OCI-M2 (cell line): Measurements from ENCODE around the gene PAPOLB.

Experiments
- DNase-seq: peaks from one replicate; lab custom pipeline; 2025; ENCODE audit not compliant: unreplicated experiment; lab: John Stamatoyannopoulos, UW

PAPOLB gene

DNA sequence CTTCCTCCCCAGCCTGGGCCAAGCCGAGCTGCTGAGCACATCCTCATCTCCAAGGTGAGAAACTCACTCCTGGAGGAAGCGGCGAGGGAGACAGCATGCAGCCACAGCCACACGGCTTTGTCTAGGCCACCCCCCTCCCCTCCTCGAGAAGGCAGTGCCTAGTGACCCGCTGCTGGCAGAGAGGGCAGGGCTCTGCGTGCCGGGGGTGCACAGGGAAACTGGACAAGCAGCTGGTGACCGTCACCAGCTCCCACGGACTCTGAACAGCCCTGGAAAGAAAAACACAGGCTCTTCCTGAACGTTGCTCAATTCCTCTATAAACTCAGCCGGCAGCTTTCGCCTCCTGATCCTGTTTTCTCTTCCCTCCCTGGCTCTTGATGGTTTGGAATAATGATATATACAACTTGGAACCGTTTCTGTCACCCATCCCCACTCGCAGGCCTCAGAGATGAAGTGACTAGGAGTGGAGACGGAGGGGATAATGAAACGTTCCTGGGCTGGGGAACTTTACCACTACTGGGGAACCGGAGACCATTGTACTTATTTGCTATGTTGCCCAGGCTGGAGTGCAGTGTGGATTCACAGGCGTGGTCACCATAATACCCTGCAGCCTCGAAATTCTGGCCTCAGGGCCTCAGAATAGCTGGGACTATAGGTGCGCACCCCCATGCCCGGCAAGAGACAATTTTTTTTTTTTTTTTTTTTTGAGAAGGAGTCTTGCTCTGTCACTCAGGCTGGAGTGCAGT is 19.3 kb downstream of the PAPOLB start:
- no peak for DNase-seq

DNA sequence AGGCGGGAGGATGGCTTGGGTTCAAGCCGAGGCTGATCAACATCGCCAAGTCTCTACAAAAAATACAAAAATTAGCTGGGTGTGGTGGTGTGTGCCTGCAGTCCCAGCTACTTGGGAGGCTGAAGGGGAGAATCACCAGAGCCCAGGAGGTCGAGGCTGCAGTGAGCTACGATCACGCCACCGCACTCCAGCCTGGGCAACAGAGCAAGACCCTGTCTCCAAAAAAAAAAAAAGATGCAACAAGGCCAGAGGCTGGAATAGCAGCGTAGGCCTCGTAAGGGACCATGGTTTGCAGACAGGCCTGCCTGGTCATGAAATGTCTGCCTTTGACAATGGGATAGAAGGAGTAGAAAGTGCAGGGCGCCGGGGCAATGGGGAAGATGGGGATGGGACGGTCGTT is 20.0 kb downstream of the PAPOLB start:
- DNase-seq = no peak

DNA sequence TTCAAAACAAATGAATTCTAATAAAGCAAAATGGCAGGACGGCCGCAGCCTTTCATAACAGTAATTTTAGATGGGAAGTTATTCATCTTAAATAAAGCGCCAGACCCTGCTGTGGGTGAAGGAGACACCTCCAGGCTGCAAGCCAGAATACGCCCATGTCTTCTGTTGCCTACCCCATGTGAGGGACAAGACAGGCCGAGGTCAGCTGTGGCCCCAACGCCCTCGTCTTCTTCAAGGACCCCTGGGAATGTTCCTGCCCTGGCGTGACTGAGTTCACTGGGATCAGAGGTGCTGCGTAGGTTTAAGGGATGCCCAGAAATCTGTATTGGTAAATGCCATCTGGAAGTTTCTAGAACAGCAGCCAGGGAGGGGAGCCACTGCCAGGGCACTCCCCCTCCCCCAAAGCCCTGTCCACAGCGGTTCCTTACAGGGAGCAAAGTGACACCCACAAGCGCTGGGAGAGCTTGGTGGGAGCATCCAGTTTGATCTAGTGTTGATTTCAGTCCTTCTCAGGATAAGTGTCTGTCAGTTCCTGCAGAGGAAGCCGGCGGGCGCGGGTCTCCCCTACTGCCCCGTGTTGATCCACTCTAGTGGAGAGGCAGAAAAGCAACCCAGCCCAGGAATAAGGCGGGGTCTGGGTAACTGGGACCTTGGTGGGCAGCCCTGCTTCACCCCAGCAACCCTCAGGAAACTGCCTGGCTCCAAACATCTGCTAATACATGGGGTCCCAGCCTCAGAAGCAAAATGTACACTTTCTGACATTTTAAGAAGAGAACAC is 20.6 kb downstream of the PAPOLB start:
- no peak for DNase-seq

DNA sequence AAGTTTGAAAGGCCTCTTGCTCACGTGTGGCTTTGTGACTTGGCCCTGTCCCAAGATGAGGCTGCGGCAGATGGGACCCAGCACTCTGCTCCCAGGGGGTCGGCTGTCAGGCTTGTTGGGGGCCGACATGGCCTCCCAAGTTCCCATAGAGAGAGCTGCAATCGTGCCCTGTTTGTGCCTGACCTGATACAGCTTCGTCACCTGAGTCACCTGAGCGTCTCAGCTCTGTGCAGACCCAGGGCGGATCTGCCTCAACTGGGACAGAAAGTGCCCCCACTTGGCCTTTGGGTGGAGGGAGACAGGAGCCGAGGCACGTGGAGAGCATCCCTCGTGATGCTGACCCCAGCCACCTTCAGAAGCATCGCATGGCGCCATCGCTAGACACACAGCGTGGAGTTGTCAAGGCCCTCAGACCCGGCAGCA is 21.7 kb downstream of the PAPOLB start:
- DNase-seq = no peak

DNA sequence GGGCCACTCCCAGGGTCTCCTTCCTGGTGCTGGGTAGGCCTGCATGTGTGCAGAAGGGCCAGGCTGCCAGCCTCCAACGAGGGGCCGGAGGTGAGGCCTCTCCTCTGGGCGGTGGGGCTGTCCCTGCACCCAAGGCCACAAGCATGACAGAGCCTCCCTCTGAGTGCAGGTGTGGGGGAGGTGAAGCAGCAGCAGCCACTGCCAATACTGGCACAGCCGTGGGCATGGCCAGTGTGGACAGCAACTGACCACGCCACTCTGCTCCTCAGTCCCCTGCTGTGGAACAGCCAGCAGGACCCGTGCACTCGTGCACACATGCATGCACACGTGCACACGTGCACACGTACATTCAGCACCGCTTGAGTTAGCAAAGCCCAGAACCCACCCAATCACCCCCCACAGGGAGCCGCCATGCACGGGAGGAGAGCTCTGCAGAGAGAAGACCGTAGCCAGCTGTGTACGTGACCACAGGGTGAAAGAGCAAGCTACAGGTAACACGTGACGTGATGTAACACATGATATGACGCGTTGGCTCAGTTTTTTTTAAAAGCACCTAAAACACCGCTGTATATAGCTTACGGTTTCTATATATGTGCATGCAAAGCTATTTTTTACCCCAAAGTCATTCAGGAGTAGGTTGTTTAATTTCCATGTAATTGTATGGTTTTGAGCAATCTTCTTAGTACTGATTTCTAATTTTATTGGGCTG is 23.1 kb downstream of the PAPOLB start:
- DNase-seq = no peak

DNA sequence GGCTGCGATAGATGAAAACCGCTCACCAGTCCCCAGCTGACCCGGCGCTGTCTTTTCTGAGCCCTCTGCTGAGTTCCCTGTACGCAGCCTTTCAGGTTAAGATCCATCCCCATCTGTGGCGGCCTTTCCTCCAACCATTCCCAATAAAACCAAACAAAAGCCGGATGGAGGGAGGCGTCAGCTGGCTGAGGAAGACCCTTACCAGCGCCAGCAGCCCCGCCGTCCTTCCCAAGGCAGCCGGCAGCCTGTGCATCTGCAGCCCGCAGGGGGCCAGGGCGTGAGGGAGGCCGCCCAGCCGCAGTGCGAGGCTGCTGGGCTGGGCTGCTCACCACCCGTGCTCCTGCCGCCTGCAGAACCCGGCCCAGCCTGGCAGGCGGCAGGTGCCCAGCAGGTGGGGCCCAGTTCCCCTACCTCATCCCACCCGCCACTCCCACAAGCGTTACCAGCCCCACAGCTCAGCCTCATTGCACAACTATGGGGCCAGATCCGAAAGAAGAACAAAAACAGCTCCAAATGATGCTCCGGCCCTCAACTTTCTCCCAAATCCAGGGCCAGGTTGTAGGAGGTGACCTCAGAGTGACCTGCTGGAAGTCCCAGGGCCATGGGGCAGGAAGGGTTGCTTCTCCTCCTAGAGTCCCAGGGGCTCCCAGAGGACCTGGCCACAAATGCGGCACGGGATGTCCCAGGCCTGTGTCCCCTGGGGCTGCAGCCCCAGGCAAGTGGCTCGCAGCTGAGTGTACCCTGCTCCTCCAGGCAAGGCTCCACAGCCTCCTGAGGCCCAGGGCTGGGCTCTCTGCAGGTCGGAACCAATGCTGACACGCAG is 23.8 kb downstream of the PAPOLB start:
- no peak for DNase-seq

DNA sequence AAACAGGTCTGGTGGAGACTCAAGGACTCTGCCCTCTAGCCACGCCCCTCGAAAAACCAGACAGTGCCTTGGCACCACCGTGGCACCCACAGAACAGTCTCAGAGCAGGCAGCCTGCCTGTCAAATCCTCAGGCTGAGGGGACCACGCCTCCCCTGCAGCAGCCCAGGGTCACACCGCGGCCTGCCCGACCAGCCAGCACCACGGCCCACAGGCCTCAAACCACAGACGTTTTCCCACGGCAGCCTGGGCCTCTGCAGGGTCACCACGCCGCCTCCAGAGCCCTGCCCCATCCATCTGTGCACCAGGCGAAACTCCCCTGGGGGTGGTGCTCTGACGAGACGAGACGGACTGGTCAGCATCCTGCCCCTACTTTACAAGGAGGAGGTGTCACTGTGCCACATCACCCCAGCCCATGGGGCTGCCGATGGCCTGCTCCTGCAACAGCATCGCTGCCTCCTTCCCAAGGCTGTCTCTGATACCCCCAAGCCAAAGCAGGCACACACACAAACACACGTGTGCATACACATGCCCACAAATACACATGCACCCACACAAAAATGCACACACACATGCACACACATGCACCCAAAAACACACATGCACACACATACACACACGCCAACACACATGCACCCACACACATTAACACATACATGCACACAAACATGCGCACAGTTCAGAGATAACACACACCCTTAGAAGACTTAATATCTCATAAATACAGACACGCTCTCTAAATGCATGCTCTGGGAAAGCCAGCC is 24.6 kb downstream of the PAPOLB start:
- DNase-seq = no peak

DNA sequence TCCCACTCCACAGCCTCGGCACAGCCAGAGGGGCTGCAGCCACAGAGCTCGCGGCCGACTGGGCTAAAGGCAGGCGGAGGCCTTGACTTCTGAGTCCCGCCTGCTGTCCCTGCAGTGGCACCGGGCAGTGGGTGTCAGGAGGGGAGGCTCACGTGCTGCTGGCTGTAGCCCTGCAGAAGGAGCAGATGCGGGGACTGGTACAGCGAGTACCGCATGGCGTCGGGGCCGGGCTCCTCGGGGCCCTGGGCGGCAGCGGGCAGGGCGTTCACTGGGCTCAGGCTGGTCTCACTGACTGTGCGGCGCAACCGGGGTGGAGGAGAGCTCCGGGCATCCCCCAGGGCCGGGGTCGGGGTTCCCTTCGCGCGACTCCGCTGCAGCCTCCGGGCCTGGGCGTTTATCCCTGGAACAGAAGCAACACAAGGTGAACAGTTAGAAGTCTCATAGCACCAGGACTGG is 25.6 kb downstream of the PAPOLB start:
- no peak for DNase-seq

DNA sequence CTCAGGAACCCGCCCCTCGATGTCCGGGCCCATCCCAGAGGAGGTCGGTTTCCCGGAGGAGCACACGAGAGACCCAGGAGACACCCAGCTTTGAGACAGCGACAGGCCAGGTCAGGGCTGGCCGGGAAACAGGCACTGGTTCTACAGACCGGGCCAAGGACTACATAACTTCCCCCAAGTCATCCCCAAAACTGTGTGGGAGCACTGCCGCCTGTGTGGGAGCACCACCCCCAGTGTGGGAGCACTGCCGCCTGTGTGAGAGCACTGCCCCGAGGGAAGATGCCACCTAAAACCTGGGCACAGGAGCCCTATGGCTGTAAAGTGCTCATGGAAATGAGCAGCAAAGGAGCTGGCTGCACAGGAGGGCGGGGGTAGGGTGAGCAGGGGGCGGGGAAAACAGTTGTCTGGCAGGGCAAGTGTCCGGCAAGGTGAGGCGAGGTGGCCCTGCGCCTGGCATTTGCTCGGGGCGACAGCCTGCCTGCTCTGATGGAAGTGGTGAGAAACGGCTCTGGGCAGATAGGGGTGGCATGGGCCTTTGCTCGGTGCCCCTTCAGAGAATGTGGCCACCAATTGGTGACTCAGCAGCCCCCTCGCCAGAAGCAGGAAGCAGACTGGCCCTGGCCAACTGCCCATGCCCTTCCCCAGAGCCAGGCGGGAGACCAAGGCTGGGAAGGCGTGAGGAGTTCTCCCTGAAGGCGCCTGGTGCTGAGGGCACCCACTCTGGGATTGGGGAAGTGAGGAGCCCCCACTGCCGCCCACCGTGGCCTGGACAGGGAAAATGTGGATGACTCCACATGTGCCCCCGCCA is 26.2 kb downstream of the PAPOLB start:
- DNase-seq = no peak

DNA sequence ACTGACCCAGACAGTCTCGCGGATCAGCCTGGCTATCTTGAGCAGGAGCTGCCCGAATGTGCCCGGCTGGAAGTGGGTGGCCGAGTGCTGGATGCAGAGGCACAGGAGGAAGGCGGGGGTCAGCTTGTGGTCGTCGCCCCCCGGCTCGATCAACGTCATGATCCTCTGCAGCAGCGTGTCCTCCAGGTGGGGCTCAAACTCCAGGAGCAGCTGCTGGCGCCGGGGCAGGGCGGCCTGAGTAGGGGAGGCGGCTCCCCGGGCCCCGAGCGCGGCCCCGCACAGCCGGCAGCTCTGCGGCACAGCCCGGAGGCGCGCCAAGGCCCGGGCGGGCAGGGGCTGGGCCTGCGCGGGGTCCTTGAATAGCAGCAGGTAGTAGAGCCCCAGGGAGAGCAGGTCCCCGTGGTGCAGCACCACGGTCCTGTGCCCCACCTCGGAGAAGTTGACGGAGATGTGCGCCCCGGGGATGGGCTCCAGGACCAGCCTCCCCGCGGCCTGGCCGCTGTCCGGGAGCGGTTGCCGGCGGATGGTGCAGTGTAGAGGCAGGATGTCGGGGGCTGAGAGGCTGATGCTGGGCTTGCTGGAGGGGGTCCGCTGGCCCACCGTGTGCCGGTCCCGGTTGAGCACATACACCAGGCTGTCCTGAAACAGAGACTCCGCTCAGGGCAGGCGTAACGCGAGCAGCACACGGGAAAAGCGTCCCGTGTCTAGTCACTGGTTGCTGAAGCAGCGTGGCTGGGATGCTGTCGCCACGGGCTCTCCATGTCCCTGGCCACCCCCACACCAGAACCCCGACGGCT is 27.0 kb downstream of the PAPOLB start:
- DNase-seq = no peak

DNA sequence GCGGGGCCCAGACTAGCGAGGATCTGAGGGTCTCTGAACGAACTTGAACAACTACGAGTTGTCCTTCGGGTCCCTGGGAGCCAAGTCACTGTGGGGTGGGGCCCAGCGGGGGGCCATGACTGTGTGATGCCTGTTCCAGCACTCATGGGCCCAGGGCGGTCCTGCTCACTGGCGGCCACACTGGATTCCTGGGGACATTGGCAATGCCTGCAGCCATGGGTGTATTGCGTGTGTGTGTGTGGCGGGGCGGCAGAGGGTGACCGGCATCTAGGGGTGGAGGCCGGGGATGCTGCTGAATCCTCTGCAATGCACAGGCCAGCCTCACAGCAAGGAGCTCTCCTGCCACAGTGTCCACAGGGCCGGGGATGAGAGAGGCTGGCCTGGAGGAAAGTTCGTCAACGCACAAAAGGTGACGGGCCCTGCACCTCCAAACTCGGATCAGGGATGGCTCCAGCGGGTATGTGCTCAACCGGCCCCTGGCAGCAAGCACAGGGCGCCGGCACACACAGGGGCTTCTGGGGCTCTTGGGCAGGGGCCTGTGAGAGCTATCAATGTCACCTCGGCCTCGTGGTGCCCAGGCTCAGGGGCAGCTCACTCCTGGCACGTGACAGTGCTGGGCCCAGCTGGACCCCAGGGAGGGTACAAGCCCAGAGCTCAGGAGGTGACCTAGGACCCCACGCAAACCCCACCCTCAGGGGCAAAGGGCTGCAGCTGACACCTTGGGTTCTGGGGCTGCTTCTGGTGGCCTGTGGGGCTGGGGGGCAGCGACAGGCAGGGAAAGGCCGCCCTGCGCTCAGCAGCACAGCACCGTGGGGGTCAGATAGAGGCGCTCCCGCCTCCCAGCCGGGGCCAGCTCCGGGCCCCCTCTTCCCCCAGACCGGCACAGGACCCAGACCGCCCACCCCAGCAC is 27.9 kb downstream of the PAPOLB start:
- DNase-seq = no peak

DNA sequence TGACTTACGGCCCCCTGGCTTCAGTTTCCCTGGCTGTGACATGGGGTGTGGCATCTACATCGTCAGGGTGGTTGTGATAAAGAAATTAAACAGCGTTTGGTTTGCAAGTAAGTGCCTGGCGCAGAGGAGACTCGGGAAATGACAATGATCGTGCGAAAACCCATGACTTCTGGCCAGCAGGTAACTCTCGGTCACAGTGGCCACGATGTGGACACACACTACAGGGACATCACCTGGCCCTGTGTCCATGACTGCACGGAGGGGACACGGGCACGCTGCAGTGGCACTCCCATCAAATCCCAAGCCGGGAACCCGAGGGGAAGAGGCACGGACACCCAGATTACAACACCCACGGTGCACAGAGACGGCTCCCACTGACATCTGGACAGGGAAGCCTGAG is 28.7 kb downstream of the PAPOLB start:
- no peak for DNase-seq

DNA sequence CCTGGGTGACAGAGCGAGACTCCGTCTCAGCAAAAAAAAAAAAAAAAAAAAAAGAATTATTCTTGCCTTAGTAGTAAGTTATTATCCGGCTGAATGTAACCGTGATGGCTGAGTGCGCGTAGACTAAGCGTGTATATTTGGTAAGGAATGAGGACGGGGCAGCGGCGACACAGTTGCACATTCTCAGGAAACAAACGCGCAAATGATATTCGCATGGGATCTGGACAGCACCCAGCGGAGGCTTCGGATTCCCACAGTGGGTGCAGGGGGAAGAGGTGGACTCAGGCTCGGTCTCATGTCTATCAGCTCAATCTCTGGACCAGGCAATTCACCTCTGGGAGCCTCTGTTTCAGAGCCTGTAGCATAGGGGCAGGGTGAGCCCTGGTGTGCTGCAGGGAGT is 29.1 kb downstream of the PAPOLB start:
- DNase-seq = no peak

DNA sequence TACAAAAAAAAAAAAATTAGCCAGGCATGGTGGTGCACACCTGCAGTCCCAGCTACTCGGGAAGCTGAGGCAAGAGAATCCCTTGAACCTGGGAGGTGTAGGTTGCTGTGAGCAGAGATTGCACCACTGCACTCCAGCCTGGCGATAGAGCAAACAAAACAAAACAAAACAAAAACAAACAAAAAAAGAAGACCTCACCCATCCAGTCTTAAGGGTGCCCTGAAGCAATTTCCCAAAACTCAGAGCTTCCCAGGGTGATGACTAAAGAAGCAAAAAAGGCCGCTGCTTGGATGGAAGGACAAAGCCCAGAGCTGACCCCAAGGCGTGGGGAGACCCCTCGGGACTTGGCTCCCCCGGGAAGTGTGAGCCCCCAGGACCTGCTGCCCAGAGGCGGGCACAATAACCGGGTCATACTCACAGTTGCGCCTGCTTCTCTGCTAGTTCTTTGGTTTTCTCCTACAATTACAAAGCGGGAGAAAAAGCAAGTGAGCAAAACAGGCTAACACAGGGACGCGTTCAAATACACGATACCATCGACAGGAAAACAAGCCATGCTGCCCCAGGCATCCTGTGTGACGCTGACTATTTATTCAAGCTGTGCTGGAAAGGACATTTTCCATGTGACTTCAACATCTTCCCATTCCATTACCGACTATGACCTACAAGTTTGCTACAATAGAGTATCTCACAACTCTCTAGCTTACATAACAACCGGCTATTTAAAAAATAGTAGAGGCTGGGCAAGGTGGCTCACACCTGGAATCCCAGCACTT is 29.9 kb downstream of the PAPOLB start:
- no peak for DNase-seq

DNA sequence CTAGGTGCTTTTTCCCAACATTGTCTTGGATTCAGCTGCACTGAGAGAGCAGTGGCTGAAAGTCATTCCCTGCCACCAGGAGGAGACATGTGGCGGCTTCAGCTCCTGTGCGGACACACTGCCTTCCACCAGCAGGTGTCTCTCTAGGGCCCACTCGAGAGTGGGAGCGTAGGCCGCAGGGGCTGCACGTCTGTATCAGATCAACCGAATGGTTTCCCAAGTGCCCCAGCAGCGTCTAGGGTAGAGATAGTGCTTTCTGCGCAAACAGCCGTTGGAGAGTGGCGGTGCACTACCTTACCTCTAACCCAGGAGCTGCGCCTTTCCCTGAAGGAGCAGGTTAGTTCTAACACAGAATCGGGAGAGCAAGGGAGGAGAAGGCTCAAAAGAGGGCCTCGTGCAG is 31.7 kb downstream of the PAPOLB start:
- DNase-seq = no peak

DNA sequence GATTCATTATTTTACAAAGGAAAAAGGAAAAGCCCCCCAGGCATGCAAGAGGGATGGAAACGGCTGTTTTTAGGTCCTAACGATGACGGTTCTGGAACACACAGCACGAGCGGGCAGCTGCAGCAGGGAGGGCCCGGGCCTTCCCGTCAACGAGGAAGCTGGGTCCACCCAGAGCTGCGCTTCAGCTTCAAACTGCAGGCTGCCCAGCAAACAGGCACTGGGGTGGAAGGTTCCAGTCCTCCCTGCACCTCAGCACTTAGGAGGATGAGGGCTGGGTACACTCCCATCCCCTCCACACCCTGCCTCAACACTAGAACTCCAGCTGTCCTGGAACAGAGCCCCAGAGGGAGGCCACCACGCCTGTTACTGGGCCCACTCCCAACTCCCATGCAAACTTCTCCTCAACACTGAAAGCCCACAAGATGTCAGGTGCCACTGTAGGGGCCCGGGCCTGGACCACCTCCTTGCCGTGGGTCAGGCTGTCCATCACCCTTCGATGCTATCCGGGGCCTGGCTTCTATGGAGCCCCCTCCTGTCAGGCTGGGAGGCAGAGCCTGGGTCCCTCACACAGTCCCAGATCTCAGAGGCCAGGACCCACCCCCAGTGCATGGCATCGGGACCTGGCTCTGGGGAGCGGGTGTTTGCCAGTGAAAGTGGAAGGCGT is 33.0 kb downstream of the PAPOLB start:
- no peak for DNase-seq
